ENCODE measurements around the gene AARS2. TPM values are rescaled to one million over a fixed set of nuclear protein-coding genes. Genes with fewer than 3 reads are reported as not detected.

AARS2 gene
- total RNA-seq, 2 donors from 2014 or later: 6.5 to 7.4 TPM

GRCh38 chr6:44341095-44341890, 28.1 kb upstream of the AARS2 start:
- Histone ChIP-seq H3K27ac (no peak overlapping the region), H3K9me3 (no peaks in the 10 kb centered on the region), H3K4me1 (peaks cover 0 to 10% of the 10 kb centered on the region in 2 donors), H3K4me3 (no peak overlapping the region), H3K27me3 (no peaks in the 10 kb centered on the region), H3K36me3 (no peaks in the 10 kb centered on the region)
- no peak for TF ChIP-seq CTCF (IDR thresholded peaks at IDR 0.05)
- no peak for DNase-seq (ENCODE audit: low spot score)

- Histone ChIP-seq H3K9me3 (no peaks in the 10 kb centered on the region), H3K4me1 (peaks cover 0 to 10% of the 10 kb centered on the region in 2 donors), H3K4me3 (no peak overlapping the region), H3K27me3 (no peaks in the 10 kb centered on the region), H3K27ac (no peak overlapping the region), H3K36me3 (no peaks in the 10 kb centered on the region)
- no peak for TF ChIP-seq CTCF (IDR thresholded peaks at IDR 0.05)
- no peak for DNase-seq (ENCODE audit: low spot score)
These were observed 26.8 kb upstream of the AARS2 start for GRCh38 chr6:44339763-44340625.

GRCh38 chr6:44339301-44339700, 26.2 kb upstream of the AARS2 start:
- H3K27me3 ChIP-seq: no peaks in the 10 kb centered on the region
- no peak overlapping the region for H3K4me3 ChIP-seq
- H3K4me1 ChIP-seq: peaks cover 0 to 10% of the 10 kb centered on the region in 2 donors
- H3K27ac ChIP-seq: no peak overlapping the region
- DNase-seq (ENCODE audit: low spot score): no peak
- no peak for TF ChIP-seq CTCF (IDR thresholded peaks at IDR 0.05)
- no peaks in the 10 kb centered on the region for H3K9me3 ChIP-seq
- H3K36me3 ChIP-seq: no peaks in the 10 kb centered on the region

GRCh38 chr6:44338228-44339122, 25.3 kb upstream of the AARS2 start:
- peaks cover 0 to 10% of the 10 kb centered on the region in 2 donors for H3K4me1 ChIP-seq
- TF ChIP-seq CTCF (IDR thresholded peaks at IDR 0.05): peak; percentile 63 to 73
- H3K27me3 ChIP-seq: no peaks in the 10 kb centered on the region

GRCh38 chr6:44335631-44336030, 22.5 kb upstream of the AARS2 start:
- no peak for TF ChIP-seq CTCF (IDR thresholded peaks at IDR 0.05)
- H3K36me3 ChIP-seq: no peaks in the 10 kb centered on the region
- no peak overlapping the region for H3K27ac ChIP-seq
- H3K4me1 ChIP-seq: no peaks in the 10 kb centered on the region
- H3K9me3 ChIP-seq: no peaks in the 10 kb centered on the region
- no peak overlapping the region for H3K4me3 ChIP-seq
- peaks cover 0 to 6% of the 10 kb centered on the region in 2 donors for H3K27me3 ChIP-seq
- no peak for DNase-seq (ENCODE audit: low spot score)

More at GRCh38 chr6:44338228-44339122, 25.3 kb upstream of the AARS2 start:
- peak; percentile 69 for DNase-seq (ENCODE audit: low spot score)
- peak overlapping the region in 1 of 2 donors; percentile 11 for H3K27ac ChIP-seq
- H3K9me3 ChIP-seq: no peaks in the 10 kb centered on the region
- H3K36me3 ChIP-seq: no peaks in the 10 kb centered on the region
- H3K4me3 ChIP-seq: no peak overlapping the region

Data from right atrium auricular region (tissue), 2 donors.